ENCODE data around the gene UPK2.

The UPK2 gene

GRCh38 chr11:118996926-118997626 is 41.0 kb downstream of the UPK2 start:
- no peak for DNase-seq

GRCh38 chr11:118997627-118998387 is 41.7 kb downstream of the UPK2 start, which contains the start of gene CENATAC:
Gene CENATAC (plus strand): TSS chr11:118998138. CDS start chr11:118998198, 60 bp downstream.
- peak; percentile 77 for DNase-seq

GRCh38 chr11:118998388-118998717 is 42.3 kb downstream of the UPK2 start:
- DNase-seq, result no peak

- DNase-seq, result no peak
These were observed 42.7 kb downstream of the UPK2 start for GRCh38 chr11:118998822-118999221.

- DNase-seq, result no peak
These were observed 44.8 kb downstream of the UPK2 start for GRCh38 chr11:119000906-119001305.

GRCh38 chr11:119006656-119007055 is 50.6 kb downstream of the UPK2 start:
- no peak for DNase-seq
